Measurements from ENCODE around the gene PRODH2.

DNA sequence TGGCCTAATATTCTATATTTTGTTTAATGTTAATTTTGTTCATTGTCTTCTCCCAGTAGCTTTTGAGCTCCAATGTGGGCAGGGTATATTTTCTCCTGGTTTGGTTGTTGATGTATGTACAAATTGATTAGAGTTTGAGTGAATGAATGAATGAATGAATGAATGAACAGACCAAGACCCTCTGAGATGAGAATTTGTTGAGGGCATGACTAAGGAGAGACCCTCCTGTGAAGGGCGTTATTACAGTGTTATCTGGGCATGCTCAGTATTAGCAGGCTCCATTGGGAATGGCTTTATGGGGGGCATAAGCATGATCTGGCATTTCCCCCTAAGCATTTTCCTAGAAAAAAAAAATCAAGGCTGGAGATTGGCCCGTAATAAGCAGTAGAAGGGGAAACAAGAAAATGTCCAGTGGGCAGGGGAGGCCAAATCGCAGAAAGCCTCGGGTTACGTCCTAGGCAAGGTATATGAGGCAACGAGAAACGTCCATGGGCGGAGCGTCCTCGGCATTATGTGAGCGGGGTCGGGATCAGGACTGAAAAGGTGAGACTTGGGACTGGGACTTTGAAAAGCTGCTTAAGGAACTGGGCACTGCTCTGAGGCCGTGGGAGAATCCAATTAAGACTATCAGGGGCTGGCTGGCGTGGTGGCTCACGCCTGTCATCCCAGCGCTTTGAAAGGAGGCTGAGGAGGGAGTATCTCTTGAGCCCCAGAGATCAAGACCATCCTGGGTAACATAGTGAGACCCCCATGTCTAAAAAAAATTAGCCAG lies 38.2 kb downstream of the PRODH2 start:
- TF ChIP-seq, protein P1, sequence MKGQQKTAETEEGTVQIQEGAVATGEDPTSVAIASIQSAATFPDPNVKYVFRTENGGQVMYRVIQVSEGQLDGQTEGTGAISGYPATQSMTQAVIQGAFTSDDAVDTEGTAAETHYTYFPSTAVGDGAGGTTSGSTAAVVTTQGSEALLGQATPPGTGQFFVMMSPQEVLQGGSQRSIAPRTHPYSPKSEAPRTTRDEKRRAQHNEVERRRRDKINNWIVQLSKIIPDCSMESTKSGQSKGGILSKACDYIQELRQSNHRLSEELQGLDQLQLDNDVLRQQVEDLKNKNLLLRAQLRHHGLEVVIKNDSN (IDR thresholded peaks at IDR 0.05; ENCODE audit: borderline replicate concordance, low read depth): no peak
- TF ChIP-seq FOXM1 (IDR thresholded peaks at IDR 0.05; ENCODE audit: low read depth) (no peak), CTCF (IDR thresholded peaks at IDR 0.05) (no peak), NRF1 (IDR thresholded peaks at IDR 0.05; ENCODE audit: low read depth, low read length) (no peak)

Measured in SK-N-SH (cell line).